ENCODE results near the gene TUBGCP2.

TUBGCP2 gene

DNA sequence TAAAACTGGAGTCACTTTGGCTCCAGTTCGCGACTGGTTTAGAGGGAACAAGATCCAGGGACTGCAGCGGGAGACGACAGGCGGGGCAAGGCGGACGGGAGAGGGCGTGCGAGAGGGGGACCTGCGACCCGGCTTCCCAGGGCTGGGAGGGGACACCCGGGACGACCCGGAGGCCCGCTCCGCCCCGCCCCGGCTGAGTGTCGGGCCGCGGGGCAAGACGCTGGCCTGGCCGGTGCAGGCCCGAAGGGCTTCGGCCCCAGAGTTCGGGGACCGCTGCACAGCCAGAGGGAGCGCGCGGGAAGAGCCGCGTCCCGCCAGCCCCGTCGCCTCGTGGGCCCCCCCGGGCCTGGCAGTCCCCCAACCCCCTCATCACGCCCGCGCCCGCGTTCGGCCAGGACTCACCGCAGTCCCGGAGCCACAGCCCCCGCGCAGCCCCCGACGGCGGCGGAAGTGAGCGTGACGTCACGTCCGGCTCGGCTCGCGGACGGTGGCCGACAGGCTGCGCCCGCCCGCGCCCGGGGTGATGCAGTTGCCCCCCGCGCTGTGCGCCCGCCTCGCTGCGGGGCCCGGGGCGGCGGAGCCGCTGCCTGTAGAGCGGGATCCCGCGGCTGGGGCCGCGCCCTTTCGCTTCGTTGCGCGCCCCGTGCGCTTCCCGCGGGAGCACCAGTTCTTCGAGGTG lies at the start of gene TUBGCP2, which contains the start of gene ZNF511:
Gene TUBGCP2, minus strand, starts transcription at position 452 of the 679 bp plus-strand sequence. CDS start 5,931 bp downstream, outside the sequence.
Gene ZNF511, plus strand, starts transcription at position 494 of the 679 bp plus-strand sequence. Its CDS starts 30 bp downstream, at position 524.
- DNase-seq (ENCODE audit: low read depth in 2 of 2): peak; percentile 55 to 66

GRCh38 chr10:133357285-133358161 lies 48.9 kb upstream of the TUBGCP2 start, which contains the start of gene FUOM:
TSS of gene FUOM (minus strand) at chr10:133358019. CDS start at chr10:133358007, 12 bp downstream.
- peak; percentile 13 to 39 for DNase-seq (ENCODE audit: low read depth in 2 of 2)

DNA sequence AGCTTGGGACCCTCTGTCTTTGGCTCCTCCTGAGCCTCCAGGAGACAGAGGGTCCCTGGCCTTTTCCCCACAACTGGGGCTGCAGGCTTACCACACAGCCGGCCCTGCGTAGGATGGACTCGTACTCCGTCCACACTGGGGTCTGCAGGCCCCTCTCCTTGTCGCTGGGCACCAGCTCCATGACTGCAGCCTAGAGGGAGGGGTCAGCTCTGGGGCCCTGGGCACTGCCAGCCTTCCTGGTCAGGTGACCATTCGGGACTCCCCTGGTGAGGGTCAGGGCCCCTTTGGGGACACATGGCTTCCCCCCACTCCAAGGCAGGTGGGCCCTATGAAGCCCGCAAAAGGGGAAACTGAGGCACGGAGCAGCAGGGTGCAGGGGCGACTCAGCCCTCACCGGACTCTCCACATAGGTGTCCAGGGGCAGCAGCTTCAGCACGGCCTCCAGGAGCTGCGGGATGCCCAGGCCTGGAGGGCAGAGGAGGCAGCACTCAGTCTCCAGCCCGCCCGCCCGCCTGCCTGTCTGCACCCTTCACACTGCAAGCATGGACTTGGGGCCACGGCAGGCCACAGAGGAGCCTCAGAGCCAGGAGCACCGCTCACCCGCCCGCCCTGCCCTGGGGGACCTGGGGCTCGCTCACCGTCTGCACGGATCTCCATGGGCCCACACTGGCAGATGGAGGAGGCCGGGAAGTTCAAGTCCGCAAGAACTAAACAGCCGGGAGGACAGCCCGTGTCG lies 48.0 kb upstream of the TUBGCP2 start:
- DNase-seq (ENCODE audit: low read depth in 2 of 2): no peak

DNA sequence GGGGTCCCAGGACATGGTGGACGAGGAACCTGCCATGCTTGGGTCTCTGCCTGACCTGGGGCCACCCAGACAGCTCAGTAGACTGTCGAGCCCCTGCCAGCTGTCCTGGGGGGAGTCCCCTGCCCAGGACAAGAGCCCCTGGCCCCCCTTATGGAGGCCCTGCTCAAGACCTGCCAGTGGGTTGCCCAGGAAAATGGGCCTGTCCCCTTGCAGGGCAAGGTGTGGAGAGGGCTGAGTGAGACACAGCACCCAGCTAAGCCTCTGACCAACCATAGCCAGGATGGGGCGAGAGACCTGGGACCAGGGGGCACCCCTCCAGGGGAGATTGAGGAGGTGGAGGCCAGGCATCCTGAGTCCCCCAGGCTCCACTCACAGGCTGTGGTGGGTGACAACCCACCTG lies 47.3 kb upstream of the TUBGCP2 start:
- DNase-seq (ENCODE audit: low read depth in 2 of 2): no peak

- DNase-seq (ENCODE audit: low read depth in 2 of 2): no peak
Observed at GRCh38 chr10:133355266-133355665, 46.6 kb upstream of the TUBGCP2 start.

- DNase-seq (ENCODE audit: low read depth in 2 of 2): no peak
Observed at GRCh38 chr10:133354672-133355240, 46.1 kb upstream of the TUBGCP2 start.

GRCh38 chr10:133353988-133354605 lies 45.4 kb upstream of the TUBGCP2 start:
- no peak for DNase-seq (ENCODE audit: low read depth in 2 of 2)

DNA sequence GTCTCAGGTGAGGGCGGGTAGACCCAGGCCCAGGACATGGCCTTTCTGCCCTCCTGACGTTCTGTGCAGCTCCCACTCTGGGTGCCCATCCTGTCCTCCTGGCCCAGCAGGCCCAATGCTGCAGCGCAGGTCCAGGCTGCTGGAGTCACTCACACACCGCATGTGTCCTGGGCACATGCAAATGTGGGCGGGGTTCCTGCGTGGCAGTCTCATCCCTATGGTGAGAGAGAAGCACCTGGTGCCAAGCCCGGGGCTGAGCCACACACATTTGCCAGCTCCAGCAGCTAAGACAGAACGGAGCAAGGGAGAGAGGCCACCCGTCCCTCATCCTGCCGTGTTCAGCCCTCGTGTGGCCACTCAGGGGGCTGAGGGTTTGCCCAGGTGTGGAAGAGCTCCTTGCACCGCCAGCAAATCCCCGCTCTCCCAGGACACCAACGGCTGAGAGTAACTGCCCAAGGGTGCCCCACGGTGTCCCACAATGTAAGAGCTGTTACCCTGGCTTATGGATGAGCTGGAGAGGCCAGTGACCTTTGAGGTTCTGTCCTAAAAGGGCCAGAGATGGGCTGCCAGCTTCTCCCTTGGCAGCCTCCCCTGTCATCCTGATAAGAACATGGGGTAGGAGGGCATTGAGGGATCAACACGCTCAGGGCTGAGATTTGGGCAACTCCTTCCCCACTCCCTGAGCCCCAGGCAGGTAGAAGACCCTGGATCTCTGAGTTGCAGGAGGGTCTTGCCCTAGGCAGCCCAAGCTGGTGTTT lies 44.7 kb upstream of the TUBGCP2 start:
- no peak for DNase-seq (ENCODE audit: low read depth in 2 of 2)

DNA sequence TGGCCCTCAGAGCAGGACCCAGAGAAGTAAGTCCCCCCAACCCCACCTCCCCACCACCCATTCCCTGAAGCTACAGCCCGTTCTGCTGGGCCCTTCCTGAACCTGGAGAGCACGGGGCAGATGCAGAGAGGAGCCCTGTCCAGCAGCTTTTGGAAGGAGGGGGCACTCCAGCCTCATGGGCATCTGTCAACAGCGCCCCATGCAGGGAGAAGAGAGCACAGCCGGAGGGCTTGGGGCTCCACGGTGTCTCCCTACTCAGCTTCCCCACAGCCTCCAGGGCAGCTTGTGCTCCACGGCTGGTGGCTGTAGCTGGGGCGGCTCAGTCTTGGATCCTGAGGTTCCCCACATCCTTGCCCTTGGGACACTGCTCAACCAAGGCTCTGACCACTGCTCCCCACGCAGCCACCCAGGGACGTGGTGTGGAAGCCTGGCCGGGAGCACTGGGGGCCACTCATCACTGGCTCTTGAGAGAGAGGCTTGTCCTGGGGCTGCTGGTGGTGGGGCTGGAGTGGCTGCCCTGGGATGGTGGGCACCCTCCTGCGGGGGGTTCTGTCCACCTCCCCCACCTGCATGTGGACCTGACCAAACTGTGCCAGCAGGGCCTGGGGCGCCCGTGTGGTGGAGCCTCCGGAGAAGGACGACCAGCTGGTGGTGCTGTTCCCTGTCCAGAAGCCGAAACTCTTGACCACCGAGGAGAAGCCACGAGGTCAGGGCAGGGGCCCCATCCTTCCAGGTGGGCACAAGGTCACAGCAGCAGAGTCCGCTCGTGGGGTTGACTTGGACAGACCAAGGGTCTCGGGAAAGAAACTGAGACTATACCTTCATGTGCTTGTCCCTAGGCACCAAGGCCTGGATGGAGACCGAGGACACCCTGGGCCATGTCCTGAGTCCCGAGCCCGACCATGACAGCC lies 43.0 kb upstream of the TUBGCP2 start:
- no peak for DNase-seq (ENCODE audit: low read depth in 2 of 2)

GRCh38 chr10:133350950-133351329 lies 42.3 kb upstream of the TUBGCP2 start:
- DNase-seq (ENCODE audit: low read depth in 2 of 2): no peak

DNA sequence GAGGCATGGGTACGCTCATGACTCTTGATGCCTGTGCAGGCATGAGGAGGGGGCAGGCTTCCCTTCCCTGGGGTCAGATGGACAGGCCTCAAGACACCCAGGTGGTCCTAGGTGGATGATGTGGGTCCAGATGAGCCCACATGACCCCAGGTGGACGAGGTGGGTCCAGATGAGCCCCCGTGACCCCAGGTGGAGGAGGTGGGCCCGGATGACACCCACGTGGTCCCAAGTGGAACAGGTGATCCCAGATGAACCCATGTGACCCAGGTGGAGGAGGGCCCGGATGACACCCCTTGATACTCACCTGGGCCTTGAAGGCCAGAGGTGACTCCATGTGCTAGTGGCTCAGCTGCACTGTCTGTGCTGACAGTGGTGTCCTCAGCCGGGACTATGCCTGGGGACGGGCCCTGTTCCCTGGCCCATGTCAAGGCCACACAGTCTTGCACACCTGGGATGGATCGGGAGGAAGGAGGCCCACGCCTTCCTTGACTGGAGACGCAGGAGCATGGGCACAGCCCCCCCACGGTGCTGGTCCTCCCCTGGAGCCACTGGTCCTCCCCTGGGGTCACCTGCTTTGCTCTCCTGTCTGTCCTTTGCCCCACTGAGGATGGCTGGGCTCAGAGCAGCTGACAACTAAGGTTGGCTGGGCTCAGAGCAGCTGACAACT lies 41.7 kb upstream of the TUBGCP2 start:
- DNase-seq (ENCODE audit: low read depth in 2 of 2): no peak

DNA sequence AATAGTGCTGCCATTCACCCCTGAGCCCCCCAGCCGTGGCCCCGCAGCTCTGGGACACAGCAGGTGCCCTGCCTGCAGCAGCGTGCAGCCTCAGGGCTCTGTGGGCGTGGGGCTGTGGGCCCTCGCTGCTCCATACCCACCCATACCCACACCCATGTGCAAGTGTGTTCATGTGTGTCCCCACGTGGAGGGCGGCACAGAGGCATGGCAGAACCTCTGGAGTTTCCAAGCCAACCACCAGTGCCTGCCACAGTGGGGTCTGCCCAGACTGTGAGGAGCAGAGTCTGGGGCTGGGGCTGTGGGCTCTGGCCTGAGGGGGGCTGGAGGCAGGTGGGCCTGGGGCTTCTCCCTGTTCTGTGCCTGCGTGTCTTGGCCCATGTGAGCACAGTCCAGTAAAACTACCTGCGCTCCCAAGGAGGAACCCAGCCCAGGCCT lies 40.9 kb upstream of the TUBGCP2 start:
- no peak for DNase-seq (ENCODE audit: low read depth in 2 of 2)

DNA sequence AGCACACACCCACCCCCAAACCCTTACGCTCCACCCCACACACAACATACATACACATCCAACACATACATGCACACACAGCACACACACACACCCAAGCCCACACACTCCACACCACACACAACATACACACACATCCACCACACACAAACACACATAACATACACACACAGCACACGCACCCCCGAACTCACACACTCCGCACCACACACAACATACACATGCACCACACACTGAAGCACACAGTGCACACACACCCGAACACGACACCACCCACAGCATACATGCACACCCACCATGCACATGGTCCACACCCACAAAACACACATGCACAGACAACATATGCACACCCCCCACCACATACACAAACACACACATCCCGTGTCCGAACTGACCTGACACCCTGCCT lies 40.5 kb upstream of the TUBGCP2 start:
- DNase-seq (ENCODE audit: low read depth in 2 of 2): no peak

- DNase-seq (ENCODE audit: low read depth in 2 of 2): no peak
Observed at GRCh38 chr10:133347710-133348517, 39.2 kb upstream of the TUBGCP2 start.

DNA sequence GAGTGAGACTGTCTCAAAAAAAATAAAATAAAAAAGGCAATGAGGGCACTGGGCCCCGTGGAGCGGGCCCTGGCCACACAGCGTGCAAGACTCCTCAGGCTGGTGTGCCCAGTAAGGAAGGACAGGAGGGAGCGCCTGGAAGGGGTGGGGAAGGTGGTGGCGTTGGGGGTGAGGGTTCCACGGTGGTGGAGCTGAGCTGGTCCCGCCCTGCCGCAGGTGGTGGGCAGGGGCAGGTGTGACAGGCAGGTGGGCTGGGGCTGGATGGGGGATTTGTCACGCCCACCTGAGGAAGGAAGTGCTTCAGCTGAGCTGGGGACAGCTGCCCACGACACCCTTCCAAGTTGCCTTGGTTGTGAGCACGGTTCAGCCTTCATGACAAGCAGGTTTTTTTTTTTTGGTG lies 37.7 kb upstream of the TUBGCP2 start:
- DNase-seq (ENCODE audit: low read depth in 2 of 2): no peak

DNA sequence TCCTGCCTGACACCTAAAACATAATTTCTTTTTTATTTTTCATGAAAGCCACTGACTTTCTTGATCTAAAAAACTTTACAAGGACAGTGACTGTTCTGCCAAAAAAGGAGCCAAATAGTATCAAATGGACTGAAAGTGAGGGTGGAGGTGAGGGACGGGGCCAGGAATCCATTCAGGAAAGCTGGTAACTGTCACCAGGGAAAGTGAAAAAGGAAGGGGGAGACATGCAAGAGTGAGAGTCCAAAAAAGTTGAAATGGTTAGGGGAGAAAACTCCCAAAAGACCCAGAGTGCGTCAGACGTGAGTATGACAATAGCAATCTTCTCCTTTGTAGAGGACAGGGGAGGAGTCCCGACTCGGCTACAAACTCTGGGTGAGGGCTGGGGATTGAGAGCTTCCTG lies 35.6 kb upstream of the TUBGCP2 start:
- DNase-seq (ENCODE audit: low read depth in 2 of 2): no peak

DNA sequence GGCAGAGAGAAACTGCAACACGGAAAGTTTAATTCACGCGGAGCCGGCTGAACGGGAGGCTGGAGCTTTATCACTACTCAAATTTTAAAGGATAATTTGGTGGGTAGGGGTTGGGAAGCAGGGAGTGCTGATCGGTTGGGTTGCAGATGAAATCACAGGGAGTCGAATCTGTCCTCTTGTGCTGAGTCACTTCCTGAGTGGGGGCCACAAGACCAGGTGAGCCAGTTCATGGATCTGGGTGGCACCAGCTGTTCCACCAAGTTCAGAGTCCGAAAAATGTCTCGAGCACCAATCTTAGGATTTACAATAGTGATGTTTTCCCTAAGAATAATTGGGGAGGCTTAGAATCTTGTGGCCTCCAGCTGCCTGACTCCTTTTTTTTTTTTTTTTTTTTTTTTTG lies 34.9 kb upstream of the TUBGCP2 start:
- no peak for DNase-seq (ENCODE audit: low read depth in 2 of 2)

- no peak for DNase-seq (ENCODE audit: low read depth in 2 of 2)
Observed at GRCh38 chr10:133342942-133343341, 34.3 kb upstream of the TUBGCP2 start.

All from fibroblast of skin of left biceps (primary cell).